ENCODE results near the gene CHRNA4.

- TF ChIP-seq POLR2A (IDR thresholded peaks at IDR 0.05): no peak
- TF ChIP-seq CTCF (IDR thresholded peaks at IDR 0.05): no peak
These were observed 52.8 kb downstream of the CHRNA4 start for GRCh38 chr20:63308218-63308911.
